GM12875 (cell line): ENCODE results near the gene VTI1B.

Source experiments
- H3K4me3 ChIP-seq: one replicate; pipeline ENCODE4 v1.5.1; 2011; ENCODE audit warnings: low read depth, low read length, control low read depth
- TF ChIP-seq, protein P1 (sequence below): IDR thresholded peaks from 2 replicates; pipeline ENCODE4 v1.5.1; 2011; ENCODE audit warnings: low read depth, mild to moderate bottlenecking, control low read depth, inconsistent platforms, low read length, moderate library complexity, borderline replicate concordance; ENCODE audit not compliant: insufficient read depth

VTI1B gene

GRCh38 chr14:67695394-67695949 lies 21.0 kb upstream of the VTI1B start, which contains the start of gene RDH11:
TSS of gene RDH11 (minus strand) at chr14:67695764. CDS start at chr14:67695703, 61 bp downstream.
- TF ChIP-seq, protein P1, sequence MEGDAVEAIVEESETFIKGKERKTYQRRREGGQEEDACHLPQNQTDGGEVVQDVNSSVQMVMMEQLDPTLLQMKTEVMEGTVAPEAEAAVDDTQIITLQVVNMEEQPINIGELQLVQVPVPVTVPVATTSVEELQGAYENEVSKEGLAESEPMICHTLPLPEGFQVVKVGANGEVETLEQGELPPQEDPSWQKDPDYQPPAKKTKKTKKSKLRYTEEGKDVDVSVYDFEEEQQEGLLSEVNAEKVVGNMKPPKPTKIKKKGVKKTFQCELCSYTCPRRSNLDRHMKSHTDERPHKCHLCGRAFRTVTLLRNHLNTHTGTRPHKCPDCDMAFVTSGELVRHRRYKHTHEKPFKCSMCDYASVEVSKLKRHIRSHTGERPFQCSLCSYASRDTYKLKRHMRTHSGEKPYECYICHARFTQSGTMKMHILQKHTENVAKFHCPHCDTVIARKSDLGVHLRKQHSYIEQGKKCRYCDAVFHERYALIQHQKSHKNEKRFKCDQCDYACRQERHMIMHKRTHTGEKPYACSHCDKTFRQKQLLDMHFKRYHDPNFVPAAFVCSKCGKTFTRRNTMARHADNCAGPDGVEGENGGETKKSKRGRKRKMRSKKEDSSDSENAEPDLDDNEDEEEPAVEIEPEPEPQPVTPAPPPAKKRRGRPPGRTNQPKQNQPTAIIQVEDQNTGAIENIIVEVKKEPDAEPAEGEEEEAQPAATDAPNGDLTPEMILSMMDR = no peak
- peak within 1 kb of the TSS; percentile 74 for H3K4me3 ChIP-seq

- H3K4me3 ChIP-seq = peak overlapping the region; percentile 74
Measured at GRCh38 chr14:67694791-67695393, 20.5 kb upstream of the VTI1B start.

DNA sequence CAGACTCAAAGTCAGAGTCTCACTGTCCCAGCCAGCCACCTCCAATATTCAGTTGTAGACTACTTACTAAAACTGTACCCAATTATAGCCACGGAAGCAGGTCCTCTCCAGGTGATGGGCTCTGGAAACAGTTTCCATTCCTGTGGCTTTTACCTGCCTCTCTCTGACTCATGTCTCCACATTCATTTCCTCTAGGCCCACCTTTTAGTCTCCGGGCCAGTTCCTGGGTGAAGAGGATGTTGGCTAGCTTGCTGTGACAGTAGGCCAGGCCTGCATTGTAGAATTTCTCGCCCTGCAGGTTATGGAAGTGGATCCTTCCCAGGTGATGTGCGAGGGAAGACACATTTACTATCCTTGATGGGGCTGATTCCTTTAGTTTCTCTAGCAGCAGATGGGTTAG lies 15.6 kb upstream of the VTI1B start:
- H3K4me3 ChIP-seq = no peak overlapping the region
- TF ChIP-seq, protein P1 = no peak

More at GRCh38 chr14:67694791-67695393, 20.5 kb upstream of the VTI1B start:
- TF ChIP-seq, protein P1 = no peak

GRCh38 chr14:67683842-67684241 lies 9.4 kb upstream of the VTI1B start:
- TF ChIP-seq, protein P1 = no peak
- H3K4me3 ChIP-seq = no peak overlapping the region

GRCh38 chr14:67680941-67681340 lies 6.5 kb upstream of the VTI1B start:
- H3K4me3 ChIP-seq = no peak overlapping the region
- TF ChIP-seq, protein P1 = no peak

DNA sequence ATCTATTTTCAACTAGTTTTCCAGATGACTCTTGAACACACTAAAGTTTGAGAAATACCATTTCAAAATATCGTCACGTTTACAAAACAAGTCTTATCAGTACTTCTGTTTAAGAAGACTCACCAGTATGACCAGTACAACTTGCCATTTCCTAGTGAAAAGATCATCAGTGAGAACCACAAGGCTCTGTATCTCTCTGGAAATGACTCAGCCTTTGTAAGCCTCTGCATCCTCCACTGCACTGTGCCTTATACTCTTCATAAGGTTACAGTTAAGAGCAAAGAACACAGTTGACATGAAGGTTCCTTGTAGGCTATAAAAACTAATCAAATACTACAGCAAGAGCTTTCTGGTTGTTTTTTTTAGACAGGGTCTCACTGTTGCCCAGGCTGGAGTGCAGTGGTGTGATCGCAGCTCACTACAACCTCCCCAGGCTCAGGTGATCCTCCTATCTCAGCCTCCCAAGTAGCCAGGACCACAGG lies 5.7 kb upstream of the VTI1B start:
- H3K4me3 ChIP-seq = no peak overlapping the region
- TF ChIP-seq, protein P1 = no peak

DNA sequence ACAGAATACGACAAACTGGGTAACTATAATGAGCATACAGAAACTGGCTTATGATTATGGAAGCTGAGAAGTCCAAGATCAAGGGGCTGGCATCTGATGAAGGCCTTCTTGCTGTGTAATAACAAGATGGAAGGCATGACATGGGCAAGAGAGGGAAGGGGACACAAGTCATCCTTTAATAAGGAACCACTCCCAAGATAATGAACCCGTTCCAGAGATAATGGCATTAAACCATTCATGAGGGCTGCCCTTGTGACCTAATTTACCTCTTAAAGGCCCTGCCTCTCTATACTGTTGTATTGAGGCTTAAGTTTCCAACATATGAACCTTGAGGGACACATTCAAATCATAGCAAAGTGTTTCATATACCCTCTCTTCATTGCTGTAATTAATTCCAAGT lies 4.6 kb upstream of the VTI1B start:
- TF ChIP-seq, protein P1 = no peak
- H3K4me3 ChIP-seq = no peak overlapping the region
